SW 1271 (cell line): ENCODE measurements around the gene RUNDC3A.
"Not testable (repeated sequence)": the region's sequence is repeated elsewhere in the genome, so short reads cannot be mapped to it uniquely, and the experiment has no call there.

Source experiments
- DNase-seq, 2 experiments: peaks; one replicate each; lab custom pipeline; 2025; lab: John Stamatoyannopoulos, UW

Gene RUNDC3A

GRCh38 chr17:44318077-44318892 is 9.9 kb downstream of the RUNDC3A start:
- DNase-seq = no peak

GRCh38 chr17:44320066-44320465 is 11.7 kb downstream of the RUNDC3A start:
- no peak for DNase-seq

- no peak for DNase-seq
Measured at GRCh38 chr17:44321246-44322120, 13.1 kb downstream of the RUNDC3A start.

GRCh38 chr17:44322236-44322895 is 14.0 kb downstream of the RUNDC3A start:
- DNase-seq = no peak

GRCh38 chr17:44323359-44324091 is 15.1 kb downstream of the RUNDC3A start:
- DNase-seq = no peak

GRCh38 chr17:44324092-44324570 is 15.7 kb downstream of the RUNDC3A start:
- DNase-seq = no peak

- peak; percentile 68 to 87 for DNase-seq
Measured at GRCh38 chr17:44324571-44325275, 16.3 kb downstream of the RUNDC3A start, which contains the start of gene SLC25A39. TSS of gene SLC25A39 (minus strand) at chr17:44324823. CDS start at chr17:44323562, 1,261 bp downstream.

GRCh38 chr17:44326861-44327444 is 18.6 kb downstream of the RUNDC3A start:
- peak; percentile 93 to 96 for DNase-seq

- DNase-seq = no peak
Measured at GRCh38 chr17:44327715-44328449, 19.5 kb downstream of the RUNDC3A start.

GRCh38 chr17:44329516-44329915 is 21.1 kb downstream of the RUNDC3A start:
- not testable (repeated sequence) for DNase-seq

- not testable (repeated sequence) for DNase-seq
Measured at GRCh38 chr17:44330263-44330662, 21.9 kb downstream of the RUNDC3A start.

- peak in 1 of 2 experiments; percentile 66 for DNase-seq
Measured at GRCh38 chr17:44331249-44331760, 22.9 kb downstream of the RUNDC3A start.

- no peak for DNase-seq
Measured at GRCh38 chr17:44333371-44333770, 25.0 kb downstream of the RUNDC3A start.

- no peak for DNase-seq
Measured at GRCh38 chr17:44334315-44334714, 25.9 kb downstream of the RUNDC3A start.

GRCh38 chr17:44334727-44335126 is 26.3 kb downstream of the RUNDC3A start:
- DNase-seq = no peak

GRCh38 chr17:44335564-44335963 is 27.2 kb downstream of the RUNDC3A start:
- no peak for DNase-seq

GRCh38 chr17:44335968-44336367 is 27.6 kb downstream of the RUNDC3A start:
- no peak for DNase-seq

GRCh38 chr17:44338702-44339101 is 30.3 kb downstream of the RUNDC3A start:
- DNase-seq = no peak

- not testable (repeated sequence) for DNase-seq
Measured at GRCh38 chr17:44340553-44340952, 32.2 kb downstream of the RUNDC3A start.
